Ammon's horn (tissue), 1 donor: ENCODE measurements around the gene LSM10.

Experiments used
- DNase-seq: peaks from one replicate; pipeline ENCODE4 v3.0.0-alpha.2; 2016; ENCODE audit warnings: low spot score

The LSM10 gene

DNA sequence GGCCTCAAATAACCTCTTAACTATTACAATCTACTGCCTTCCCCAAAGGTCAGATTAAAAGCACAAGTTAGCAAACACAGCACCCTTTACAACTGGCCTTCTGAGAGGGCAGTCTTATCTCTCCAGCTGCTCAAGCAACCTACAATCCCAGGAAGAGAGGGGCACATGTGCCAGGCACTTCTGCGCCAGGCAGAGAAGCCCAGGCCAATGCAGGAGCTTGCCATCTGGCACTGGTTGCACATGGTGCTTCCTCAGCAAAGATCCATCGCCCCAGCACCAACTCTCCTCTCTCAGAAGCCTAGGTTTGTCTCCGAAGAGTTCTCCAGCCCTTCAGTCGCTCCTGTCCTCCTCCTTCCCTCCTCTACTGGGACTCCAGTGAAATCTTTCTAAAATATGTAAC is 14.5 kb downstream of the LSM10 start:
- no peak for DNase-seq

DNA sequence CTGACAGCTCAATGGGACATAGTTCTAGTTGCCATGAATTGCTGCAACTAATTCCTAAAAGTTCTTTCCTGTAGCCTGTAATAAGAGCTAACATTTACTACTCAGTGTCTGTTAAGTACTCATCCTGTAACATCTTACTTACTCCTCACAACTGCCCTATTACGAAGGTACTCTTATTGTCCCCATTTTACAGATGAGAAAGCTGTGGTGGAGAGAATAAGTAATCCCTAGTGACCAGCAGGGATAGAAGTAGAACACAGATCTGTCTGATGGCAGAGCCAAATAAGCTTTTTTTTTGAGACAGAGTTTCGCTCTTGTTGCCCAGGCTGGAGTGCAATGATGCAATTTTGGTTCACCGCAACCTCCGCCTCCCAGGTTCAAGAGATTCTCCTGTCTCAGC is 15.0 kb downstream of the LSM10 start:
- DNase-seq: no peak

DNA sequence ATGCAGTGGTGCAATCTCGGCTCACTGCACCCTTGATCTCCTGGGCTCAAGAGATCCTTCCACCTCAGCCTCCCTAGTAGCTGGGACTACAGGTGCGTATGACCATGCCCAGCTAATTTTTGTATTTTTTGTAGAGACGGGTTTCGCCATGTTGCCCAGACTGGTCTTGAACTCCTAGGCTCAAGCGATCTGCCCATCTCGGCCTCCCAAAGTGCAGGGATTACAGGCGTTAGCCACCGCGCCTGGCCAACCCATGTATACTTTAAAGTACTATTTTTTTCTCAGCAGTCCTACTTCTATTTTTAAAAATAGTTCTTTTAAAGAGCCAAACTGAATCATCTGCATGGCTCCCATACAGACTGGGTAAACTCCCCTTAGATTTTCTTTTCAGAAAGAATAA is 15.5 kb downstream of the LSM10 start:
- DNase-seq: no peak

DNA sequence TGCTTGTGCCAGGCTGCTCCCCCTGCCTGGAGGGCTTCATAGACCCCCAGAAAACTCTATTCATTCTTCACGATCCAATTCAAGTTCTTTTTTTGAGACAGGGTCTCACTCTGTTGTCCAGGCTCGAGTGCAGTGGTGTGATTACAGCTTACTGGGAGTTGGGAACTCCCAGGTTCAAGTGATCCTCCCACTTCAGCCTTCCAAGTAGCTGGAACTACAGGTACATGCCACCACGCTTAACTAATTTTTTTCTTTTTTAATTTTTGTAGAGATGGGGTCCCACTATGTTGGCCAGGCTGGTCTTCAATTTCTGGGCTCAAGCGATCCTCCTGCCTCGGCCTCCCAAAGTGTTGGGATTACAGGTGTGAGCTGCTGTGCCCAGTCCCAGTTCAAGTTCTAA is 16.3 kb downstream of the LSM10 start:
- DNase-seq: no peak

DNA sequence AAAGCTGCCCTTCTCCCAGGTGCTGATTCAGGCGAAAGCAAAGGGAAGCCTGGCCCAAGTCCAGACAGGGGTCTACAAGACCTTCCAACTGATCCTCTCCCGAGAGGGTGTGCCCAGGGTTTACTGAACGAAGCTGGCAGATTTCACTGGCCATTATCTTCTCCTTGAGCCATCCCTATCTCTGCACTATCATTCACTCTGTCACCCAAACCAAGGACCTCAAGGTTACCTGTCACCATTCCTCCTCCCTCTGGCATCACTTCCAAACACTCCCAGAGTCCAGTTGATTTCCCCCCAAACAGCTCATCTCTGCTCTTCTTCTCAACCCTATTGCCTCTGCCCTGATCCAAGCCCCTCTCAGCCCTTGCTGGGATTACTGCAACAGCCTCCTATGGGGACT is 16.9 kb downstream of the LSM10 start:
- DNase-seq: no peak

DNA sequence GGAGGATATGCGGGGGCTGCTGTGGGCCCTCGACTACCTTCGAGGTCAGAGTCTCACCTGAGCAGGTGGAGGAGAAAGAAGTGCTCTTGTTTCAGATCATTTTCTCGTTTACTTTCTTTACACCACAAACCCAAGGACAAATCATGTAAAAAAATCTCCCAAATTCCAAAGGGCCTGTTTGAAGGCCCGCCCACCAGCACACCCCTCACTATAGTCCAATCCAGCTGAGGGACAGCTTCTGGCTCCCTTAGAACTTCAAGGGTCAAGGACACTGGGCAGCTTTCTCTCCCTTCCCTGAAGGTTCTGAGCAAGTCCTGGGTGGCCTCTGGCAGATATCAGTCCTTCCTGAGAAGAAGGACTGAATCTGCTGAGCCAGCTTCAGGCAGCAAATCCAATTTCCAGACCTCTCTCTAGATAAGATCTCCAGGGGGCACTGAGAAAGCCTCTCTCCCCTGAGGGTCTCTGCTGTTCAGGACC is 17.5 kb downstream of the LSM10 start:
- DNase-seq: no peak

DNA sequence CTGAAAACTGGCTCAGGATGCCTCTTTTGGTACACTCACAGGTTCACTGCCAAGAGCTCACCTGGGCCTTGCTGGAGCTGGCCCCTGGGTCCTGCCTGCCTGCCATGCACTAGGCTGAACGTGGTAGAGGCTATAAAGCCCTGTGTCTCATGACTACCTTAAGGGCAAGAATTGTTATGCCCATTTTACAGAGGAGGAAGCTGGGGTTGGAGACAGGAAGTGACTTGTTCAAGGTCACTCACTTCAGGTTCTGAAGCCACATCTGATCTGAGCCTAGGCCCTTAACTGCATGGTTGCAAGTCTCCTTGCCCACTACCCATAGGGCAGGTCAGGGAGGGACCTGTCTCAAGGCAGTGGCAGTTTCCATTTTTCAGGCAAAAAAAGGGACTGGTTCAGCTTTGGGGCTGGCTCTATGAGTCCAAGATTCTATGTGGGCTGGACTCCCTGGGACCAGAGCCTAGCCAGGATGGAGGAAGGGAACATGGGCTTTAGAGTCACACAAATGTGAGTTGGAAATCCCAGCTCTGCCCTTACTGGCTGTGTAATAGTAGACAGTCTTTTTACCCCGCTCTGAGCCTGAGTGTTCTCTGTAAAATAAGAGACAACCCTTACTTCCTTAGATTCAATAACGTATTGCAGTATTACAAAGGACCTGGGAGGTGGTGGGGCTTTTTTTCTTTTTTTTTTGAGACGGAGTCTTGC is 19.8 kb downstream of the LSM10 start:
- no peak for DNase-seq

DNA sequence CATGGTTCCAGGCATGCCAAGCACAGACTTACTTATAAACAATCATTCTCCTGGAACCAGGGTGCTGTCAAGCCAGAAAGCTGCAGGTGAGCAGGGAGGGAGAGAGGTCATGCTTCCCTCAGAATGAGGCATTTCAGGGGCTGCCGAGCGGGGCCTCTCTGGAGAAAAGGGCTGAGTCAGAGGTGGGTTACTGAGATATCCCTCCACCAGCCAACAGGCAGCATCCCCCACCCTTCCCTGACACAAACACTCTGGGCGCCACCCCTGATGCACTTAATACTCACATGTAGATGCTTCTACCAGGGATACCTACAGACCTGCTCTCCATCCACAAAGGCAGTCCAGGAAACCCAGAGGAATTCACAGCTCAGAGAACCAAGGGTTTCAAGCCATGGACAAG is 25.1 kb downstream of the LSM10 start:
- DNase-seq: no peak

DNA sequence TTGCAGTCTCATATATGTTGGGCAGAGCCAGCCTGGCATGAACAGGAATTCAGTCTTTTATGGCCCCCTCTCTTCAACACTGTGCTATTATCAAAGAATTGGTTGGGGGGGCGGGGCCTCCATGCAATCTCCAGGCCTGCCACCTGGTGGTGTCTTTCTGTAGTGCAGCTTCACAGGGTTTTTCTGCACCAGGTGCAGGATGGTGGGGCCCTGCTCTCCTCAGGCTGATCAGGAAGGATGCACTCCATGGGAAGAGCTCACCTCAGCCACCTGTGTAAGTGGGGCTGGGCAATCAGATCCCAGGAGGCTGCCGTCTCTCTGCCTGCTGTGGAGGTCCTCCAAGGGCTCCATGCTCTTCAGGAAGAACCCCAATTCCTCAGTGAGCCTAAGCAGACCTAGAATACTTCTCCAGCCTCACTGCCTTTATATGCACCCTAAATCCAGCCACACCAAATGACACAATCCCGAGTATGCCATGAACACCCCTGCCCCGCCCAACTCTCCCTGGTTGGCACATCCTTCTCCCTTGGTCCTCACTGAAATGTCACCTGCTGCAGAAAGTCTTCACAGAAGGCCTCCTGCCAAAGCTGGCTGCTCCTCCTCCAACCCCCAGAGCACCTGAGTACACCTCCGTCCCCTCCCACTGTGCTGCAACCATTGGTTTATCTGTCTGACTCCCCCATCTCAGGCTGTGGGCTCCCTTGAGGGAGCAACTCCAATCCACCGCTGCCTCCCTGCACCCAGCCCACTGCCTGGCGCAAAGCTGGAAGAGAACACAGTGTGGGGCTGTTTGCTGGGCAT is 28.4 kb downstream of the LSM10 start:
- DNase-seq: peak; percentile 74

DNA sequence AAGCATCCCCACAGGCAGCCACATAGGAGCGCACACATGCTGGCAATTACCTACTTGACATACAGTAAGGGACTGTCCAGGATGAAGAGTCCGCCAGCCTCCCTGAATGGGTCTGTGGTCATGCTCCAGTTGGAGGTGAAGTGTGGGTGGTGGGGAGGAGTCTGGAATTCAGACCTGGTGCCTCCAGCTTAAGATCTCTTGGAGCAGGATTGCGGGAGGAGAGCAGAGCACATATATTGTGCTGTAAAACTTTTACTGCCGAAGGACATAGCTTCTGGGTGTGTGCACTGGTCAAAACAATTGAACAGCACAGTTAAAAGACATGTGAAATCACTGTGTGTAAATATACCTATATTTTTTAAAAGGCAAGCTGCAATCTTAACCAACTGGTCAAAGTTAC is 29.9 kb downstream of the LSM10 start:
- DNase-seq: no peak

DNA sequence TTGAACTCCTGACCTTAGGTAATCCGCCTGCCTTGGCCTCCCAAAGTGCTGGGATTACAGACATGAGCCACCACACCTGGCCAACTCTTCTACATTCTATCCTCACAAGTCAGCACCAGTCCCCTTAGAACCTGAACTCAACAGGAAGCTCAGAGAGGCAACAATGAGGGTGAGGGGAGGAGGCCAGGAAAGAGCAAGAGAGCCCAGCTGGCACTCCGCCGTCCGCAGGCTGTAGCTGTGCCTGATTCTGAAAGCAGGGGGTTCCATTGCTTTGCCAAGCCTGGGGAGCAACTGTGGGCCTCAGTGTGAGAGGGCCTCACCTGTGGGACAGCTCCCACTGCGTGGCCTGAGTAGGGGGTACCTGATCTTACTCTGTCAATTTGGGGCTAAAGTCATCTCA is 30.6 kb downstream of the LSM10 start:
- DNase-seq: no peak

DNA sequence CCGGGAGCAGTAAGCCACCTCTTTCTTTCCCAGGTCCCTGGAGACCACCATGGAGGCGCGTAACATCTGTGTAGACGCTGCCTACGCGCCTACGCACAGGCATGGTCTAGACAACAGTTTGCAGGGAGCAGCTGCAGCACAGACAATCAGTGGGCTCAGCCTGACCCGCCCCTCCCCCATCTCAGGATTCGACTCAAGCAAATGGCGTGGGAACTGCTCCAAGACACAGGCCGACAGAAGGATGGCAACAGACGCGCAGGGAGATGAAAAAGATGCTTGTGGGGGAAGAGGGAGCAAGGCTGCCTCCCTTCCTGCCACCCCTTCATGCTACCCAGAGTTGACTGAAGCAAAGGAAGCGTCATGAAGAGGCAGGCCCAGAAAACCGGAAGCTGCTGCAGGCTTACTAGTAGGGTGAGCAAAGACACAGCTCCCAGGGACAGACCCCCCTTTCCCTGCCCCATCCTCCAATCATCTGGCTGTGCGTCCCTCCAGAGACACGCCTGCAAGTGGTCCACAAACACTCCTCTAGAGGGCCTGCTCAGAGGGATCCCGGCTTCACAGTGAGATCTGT is 31.5 kb downstream of the LSM10 start:
- peak; percentile 80 for DNase-seq

DNA sequence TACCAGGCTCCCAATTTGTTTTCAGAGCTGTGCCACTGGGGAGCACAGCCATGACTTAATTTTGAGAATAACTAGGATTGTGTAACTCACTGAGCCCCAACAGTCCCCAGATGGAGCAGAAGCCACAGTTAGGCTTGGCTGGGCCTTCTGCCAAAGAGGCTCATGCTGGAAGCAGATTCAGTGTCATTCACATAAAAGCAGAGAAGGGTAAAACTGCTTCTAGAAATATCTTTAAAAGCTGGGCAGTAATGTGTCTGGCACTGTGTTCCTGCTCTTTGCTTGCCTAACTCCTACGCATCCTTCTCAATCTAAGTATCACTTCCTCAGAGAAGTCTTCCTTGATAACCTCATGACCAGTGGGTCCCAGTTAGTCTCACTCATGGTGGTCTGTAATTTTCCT is 32.3 kb downstream of the LSM10 start:
- peak; percentile 82 for DNase-seq

DNA sequence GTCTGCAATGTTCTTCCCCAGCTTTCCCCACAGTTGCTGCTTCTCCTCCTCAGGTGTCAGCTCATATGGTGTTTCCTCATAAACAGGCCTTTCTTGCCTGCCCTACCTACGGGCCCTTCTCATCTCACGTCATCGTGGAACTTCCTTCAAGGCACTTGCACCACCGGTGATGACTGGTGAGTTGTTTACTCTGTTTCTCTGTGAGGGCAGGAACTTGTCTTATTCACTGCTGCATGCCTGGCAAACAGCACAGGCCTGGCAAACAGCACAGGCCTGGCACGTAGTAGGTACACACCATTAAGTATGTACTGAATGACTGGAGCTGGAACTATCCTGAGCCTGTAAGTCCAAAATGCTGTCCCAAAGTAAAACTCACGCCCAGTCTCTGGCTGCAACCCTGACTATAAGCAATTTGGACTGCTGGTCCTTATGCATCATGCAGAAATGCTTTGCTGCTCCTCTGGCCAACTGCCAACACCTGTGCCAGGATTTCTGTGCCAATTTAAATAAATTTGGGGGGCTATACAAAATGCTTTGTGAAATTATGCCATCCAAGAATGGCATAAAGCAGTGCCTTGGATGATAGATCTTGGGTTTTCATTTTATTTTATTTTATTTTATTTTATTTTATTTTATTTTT is 37.7 kb downstream of the LSM10 start:
- no peak for DNase-seq

DNA sequence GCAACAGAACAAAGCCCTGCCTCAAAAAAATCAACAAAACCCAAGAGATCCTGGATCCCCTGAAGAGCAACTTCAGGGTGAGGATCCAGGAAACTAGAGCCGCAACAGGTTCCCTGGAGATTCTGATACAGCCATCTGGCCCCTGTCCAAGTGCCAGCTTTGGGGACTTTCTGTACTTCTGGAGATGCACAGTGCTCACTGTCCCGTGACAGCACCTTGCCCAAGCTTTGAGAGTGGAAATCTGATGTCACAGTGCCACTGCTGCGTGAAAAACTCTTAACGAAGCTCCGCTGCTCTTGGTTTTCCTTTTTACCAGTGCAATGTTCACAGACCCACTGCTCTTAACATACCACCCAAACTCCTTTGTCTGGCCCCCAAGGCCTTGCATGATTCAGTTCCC is 38.3 kb downstream of the LSM10 start:
- no peak for DNase-seq

DNA sequence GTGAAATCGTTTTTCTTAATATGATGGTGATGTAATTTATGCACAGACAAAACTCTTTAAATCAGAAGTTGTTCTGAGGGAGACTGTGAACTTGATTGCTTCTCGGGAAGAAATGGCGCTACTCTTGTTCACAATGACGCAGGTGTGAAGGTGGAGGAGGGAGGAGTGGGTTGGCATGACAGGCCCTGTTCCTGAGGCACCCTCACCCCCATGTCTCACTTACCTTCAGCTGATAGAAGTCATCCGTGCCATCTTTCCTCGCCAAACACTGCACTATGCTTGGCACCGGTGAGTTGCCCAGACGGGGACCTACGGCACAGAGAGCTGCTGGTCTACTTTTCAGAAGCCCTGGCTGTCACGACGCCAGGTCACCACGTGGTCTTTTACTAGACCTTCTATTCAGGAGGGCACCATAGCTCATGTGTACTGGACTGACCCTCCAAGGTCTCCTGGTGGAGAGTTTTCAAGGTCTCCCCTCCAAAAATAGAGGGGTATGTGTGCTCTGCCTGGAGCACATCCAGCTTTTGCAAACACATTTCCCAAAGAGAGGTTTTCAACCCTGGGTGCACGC is 39.1 kb downstream of the LSM10 start:
- no peak for DNase-seq

DNA sequence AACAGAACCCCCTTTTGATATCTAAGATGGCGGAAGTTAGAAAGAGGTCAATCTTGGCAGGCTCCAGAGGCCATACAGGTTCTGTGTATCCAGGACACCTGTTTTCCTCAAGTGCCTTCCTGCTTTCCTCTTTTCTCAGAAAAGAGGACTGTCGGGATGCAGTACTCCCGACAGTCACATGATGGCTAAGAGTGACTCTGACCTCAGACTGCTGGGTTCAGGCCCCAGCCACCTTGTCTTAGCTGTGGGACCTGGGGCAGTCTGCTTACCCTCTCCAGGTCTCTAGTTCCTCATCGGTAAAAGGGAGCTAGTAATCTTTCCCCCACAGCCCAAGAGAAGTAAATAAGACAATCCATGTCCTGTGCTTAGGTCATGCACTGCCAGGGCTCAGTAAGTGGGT is 41.9 kb downstream of the LSM10 start:
- no peak for DNase-seq

DNA sequence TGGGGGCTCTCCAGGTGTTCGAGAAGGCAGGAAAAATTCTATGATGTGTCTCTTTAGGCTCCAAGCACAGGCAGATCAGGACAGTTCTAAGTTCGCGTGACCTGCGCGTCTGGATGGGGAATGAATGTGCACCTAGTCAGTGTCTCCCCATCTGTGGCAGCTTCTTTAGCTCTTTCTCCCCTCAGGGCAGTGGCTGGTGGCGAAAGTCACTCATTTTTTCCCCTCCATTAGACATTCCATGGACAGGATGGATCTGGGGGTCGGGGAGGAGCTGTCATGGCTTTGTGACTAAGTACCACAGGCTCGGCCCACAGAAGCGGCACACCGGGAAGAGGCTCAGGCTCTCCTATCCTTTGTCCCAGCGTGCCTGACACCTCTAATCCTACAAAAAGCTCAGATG is 43.2 kb downstream of the LSM10 start:
- DNase-seq: no peak

DNA sequence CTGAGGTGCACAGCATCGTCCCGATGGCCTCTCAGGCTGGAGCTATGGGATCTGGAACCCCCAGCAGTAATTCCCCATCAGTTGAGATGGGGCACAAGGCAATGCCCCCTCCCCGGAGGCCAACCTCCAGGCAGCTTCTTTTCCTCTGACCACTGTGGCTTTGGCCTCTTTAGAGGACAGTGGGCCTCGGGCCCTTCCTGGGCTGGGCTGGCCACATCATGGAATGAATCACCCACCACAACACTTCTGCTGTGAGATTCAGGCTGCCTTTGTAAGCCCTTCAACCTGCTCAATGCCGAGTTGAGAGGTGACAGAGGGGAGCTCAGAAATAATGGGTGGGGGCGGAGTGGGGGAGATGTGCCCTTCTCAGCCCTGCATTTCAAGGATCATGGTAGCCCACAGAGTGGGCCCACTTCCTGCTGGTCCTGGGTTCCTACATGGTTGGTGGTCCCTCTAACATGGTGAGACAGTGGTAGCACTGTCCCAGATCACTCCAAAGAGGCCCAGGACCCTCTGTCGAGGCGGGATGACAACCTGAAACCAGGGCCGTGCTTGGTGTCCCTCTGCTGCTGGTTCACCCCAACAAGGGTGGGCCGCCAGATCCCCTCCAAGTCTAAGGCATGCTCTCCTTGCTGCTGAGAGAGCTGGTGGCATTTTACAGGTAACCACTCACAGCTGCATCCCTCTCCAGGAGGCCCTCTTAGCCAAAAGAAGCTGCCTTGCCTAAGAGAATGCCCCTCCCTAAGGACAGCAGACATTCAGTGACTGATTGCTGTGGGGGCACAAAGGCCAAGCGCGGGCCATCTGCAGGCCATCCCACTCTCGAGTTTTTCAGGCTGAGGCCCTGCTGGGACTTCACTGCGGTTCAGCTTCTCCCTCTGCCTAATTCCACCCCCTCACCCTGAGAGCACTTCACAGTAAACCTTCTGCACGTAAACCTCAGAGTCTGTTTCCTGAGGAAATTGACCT is 44.5 kb downstream of the LSM10 start:
- no peak for DNase-seq

DNA sequence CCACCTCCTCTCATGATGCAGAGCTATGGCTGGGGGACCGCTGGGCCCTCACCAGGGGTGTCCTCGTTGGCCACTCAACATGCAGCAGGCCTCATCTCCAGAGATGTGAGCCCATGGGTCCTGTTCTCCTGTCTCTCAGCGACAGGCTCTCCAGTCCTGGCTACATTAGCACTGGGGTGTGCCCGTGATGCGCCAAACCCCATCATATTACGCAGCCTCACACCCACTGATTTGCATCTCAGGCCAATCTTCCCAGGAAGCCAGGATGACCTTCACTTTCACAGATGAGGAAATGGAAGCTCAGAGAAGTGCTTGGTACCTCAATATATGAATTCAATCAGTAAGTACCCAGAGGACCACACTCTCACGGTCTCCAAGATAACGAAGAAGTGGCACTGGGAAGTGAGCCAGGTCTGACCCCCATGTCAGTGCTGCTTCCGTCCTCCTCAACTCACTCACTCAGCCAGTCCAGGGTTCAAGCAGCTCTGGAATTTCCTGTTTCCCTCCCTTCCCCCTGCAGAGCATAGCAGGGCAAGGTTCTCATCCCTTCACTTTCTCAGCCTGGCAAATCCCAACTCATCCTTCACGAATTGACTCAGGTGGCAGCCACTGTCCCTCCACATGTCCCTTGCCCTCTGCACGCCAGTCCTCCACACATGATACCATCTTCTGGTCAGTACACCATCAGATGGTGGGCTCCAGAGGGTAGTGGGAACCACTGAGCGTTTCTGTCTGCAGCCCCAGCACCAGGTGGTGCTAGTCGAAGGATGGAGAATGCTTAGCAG is 45.4 kb downstream of the LSM10 start:
- DNase-seq: no peak
